Heart right ventricle (tissue), 16 donors: ENCODE data around the gene THSD4. TPM values are rescaled to one million over a fixed set of nuclear protein-coding genes. Genes with fewer than 3 reads are reported as not detected.

Source experiments
- ATAC-seq, 8 donors: fragments of 200-7000 bp; cut with Tn5 transposase; one replicate each; pipeline ENCODE4 v1.9.1; 2020; ENCODE audit warnings: mild to moderate bottlenecking in 8 of 8, moderate library complexity in 8 of 8, moderate number of reproducible peaks in 1 of 8
- DNase-seq, 2 donors: peaks; one replicate each; pipeline ENCODE4 v3.0.0-alpha.2; 2020
- H3K27ac ChIP-seq, 10 donors: fragments of 200-600 bp; sonication (generic) in 2 of 10; one replicate each; pipeline versions ENCODE4 v1.5.0 to v1.8.0; 2020 to 2022; ENCODE audit warnings: mild to moderate bottlenecking in 3 of 10
- H3K27me3 ChIP-seq, 7 donors: fragments of 200-600 bp; one replicate each; pipeline ENCODE4 v1.8.0; 2021 to 2022; ENCODE audit warnings: mild to moderate bottlenecking in 2 of 7
- H3K36me3 ChIP-seq, 9 donors: fragments of 200-600 bp; sonication (generic) in 1 of 9; one replicate each; pipeline versions ENCODE4 v1.5.0 to v1.8.0; 2020 to 2022; ENCODE audit warnings: mild to moderate bottlenecking in 2 of 9
- H3K4me1 ChIP-seq, 9 donors: fragments of 200-600 bp; sonication (generic) in 1 of 9; one replicate each; pipeline versions ENCODE4 v1.5.0 to v1.8.0; 2020 to 2022; ENCODE audit warnings: mild to moderate bottlenecking in 4 of 9
- H3K4me3 ChIP-seq, 10 donors: fragments of 200-600 bp; sonication (generic) in 2 of 10; one replicate each; pipeline versions ENCODE4 v1.5.0 to v1.8.0; 2020 to 2022; ENCODE audit warnings: mild to moderate bottlenecking in 7 of 10, moderate library complexity in 2 of 10
- H3K9me3 ChIP-seq, 11 donors: fragments of 200-600 bp in 10 of 11; sonication (generic) in 2 of 11; one replicate each; pipeline versions ENCODE4 v1.5.0 to v1.8.0; 2013 to 2022; ENCODE audit warnings: mild to moderate bottlenecking in 2 of 11, control low read depth in 1 of 11, moderate library complexity in 1 of 11
- CTCF ChIP-seq, 9 donors: fragments of 200-600 bp; sonication (generic) in 2 of 9; IDR thresholded peaks; one replicate each; pipeline versions ENCODE4 v1.5.0 to v1.8.0; 2021 to 2022; ENCODE audit warnings: antibody characterized with exemption in 9 of 9, mild to moderate bottlenecking in 5 of 9, moderate library complexity in 1 of 9
- WGBS, 2 donors: extraction: QIAGEN DNeasy Blood & Tissue Kit; methylation state at CpG; one replicate each; pipeline ENCODE4 v1.1.7; 2013; ENCODE audit warnings: inconsistent platforms in 1 of 2; 5-methylcytosine and 5-hydroxymethylcytosine counted together
- intact Hi-C, 10 donors: fragments of 100-400 bp; cut with DNase I; formaldehyde crosslinking; loops; one replicate each; pipeline versions ENCODE4 v1.11.1 to v1.14.2; 2022
- polyA plus RNA-seq, 2 donors: library from polyadenylated mRNA; stranded (reverse); fragments of 200-250 nt; gene quantifications; one replicate each; pipeline ENCODE4 v1.2.3, GENCODE V29; 2013
- total RNA-seq, 10 donors: library from RNA; stranded (reverse); fragmentation: NEBNext Ultra II Directional in 3 of 10; extraction: Animal tissue kit (Norgen Biotek cat#: 25700) in 3 of 10; gene quantifications; one replicate each; pipeline versions ENCODE4 v1.2.1 to v1.2.4, GENCODE V29; 2021 to 2023
- donor health status: Arrhythmogenic right ventricular cardiomyopathy.
- donor health status: ischemic (EF 13 %, LVEDD 7.1; RV severe dilation, severe dysfunction).
- donor health status: healthy with polysubstance abuse.
- donor health status: DM: no; HTN: yes; CAD: no.
- donor health status: DM: no; HTN: no; CAD: no.
- donor health status: ischemic (EF 25% LVEDD 6.9; RV normal size, moderate dysfunction).
- donor health status: ischemic (EF 25% LVEDD 5.7; RV mildly dilated, moderate dysfunction).
- donor health status: healthy.
- donor health status: DM: yes; HTN: yes; CAD: no.
- donor health status: Ischemic cardiomyopathy.
- donor health status: ischemic (EF 35%, LVEDD 5.7; RV mildly dilated, moderate dysfunction).
- donor health status: nonischemic (EF 11% LVEDD 7.7; RV severe dilation, severe dysfunction).
- donor health status: DM: yes; HTN: yes; CAD: no.
- donor health status: PGD.
- donor health status: ischemic (EF 29% LVEDD 5.4; RV normal size, mild dysfunction).
- donor health status: nonischemic (EF 23%, LVEDD 6.1; RV moderate dilation, normal function).

The THSD4 gene
- total and polyA plus RNA-seq, 12 donors, result 20.8 to 212 (median 139) TPM

- H3K4me3 ChIP-seq, result no peak overlapping the region
- no peaks in the 10 kb centered on the region for H3K36me3 ChIP-seq
- no peak for TF ChIP-seq CTCF (IDR thresholded peaks at IDR 0.05)
- H3K9me3 ChIP-seq, result no peaks in the 10 kb centered on the region
- peak in 3 of 8 donors; percentile 33 to 45 (median 34) for ATAC-seq
- peaks cover 0 to 51% (median 10%) of the 10 kb centered on the region in 9 donors for H3K4me1 ChIP-seq
- no peak for DNase-seq
- H3K27ac ChIP-seq, result peak overlapping the region in 4 of 10 donors; percentile 1 to 30 (median 17)
- 30 to 43% methylated on average over 6 of the region's 6 CpGs for WGBS, 2 donors
- H3K27me3 ChIP-seq, result no peaks in the 10 kb centered on the region
- intact Hi-C loops, result loop anchor here in 1 of 10 donors (5.0 kb wide), 1 partner anchor 36 kb away; no protein-coding TSS in a partner anchor
These were observed 276.3 kb downstream of the THSD4 start for GRCh38 chr15:71391421-71392088.

DNA sequence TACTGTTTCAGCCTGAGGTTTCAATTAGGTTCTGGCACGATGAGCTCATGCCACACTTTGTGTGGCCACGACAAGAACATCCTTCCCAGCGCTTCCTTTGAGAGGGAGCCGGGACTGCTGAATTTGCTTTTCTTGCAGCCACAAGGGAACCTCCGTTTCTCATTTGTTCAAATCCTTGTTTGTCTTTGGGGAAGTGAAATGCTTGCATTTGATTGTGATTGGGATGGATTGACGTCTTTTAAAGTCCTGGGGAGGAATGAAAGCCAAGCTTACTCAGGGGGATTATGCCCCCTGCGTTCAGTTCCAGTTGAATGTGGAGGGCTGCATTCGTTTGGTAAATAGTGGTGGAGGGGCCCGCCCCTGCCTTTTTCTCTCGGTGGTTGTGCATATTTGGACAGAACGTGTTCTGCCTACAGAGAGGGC lies 277.6 kb downstream of the THSD4 start:
- TF ChIP-seq CTCF (IDR thresholded peaks at IDR 0.05), result no peak
- WGBS, 2 donors, result 78 to 79% methylated on average over 11 of the region's 11 CpGs
- intact Hi-C loops, result loop anchor here in 1 of 10 donors (5.0 kb wide), 1 partner anchor 34 kb away; no protein-coding TSS in a partner anchor
- Histone ChIP-seq H3K27ac (no peak overlapping the region), H3K4me3 (no peak overlapping the region), H3K27me3 (no peaks in the 10 kb centered on the region), H3K4me1 (peaks cover 0 to 41% (median 14%) of the 10 kb centered on the region in 9 donors), H3K36me3 (no peaks in the 10 kb centered on the region), H3K9me3 (no peaks in the 10 kb centered on the region)
- no peak for DNase-seq
- no peak for ATAC-seq

- WGBS, 2 donors, result 89 to 92% methylated on average over 3 of the region's 3 CpGs
- DNase-seq, result no peak
- intact Hi-C loops, result loop anchor here in 1 of 10 donors (5.0 kb wide), 1 partner anchor 34 kb away; no protein-coding TSS in a partner anchor
- Histone ChIP-seq H3K27me3 (no peaks in the 10 kb centered on the region), H3K36me3 (no peaks in the 10 kb centered on the region), H3K9me3 (no peaks in the 10 kb centered on the region), H3K27ac (no peak overlapping the region), H3K4me3 (no peak overlapping the region), H3K4me1 (peaks cover 0 to 41% (median 14%) of the 10 kb centered on the region in 9 donors)
- no peak for TF ChIP-seq CTCF (IDR thresholded peaks at IDR 0.05)
- no peak for ATAC-seq
These were observed 278.1 kb downstream of the THSD4 start for GRCh38 chr15:71393383-71393782.

DNA sequence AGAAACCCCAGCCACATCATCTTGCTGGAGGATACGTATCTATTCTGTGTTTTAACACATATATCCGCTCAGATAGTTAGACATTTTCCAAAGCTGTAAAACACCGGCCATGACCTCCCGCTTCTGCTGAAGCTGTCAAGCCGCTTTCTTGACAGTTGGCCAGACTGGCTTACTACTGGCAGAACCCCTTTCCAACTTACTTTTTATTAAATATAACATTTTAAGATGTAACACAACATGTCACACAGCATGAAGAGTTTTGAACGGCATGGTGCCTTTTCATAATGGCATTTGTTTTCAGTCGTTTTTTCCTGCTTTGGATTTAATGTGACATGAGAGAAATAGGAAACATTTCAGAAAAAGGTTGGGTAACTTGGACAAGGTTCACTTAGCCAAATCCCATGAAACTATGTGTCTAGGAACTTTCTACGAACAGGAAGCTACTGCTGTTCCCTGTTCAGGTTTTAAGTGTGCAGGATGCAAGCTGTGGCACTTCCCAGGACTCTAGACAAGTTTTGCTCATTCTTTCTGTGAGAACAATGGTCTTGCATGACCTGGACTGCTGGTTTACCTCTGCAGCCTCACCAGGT lies 281.4 kb downstream of the THSD4 start:
- Histone ChIP-seq H3K27me3 (no peaks in the 10 kb centered on the region), H3K4me1 (peaks cover 0 to 41% (median 12%) of the 10 kb centered on the region in 9 donors), H3K4me3 (no peak overlapping the region), H3K9me3 (no peaks in the 10 kb centered on the region), H3K27ac (no peak overlapping the region), H3K36me3 (no peaks in the 10 kb centered on the region)
- no peak for TF ChIP-seq CTCF (IDR thresholded peaks at IDR 0.05)
- intact Hi-C loops, result no loop called here
- DNase-seq, result no peak
- ATAC-seq, result no peak
- 65 to 69% methylated on average over 8 of the region's 8 CpGs for WGBS, 2 donors
